ENCODE data around the gene CAB39L. TPM values are rescaled to one million over a fixed set of nuclear protein-coding genes. Genes with fewer than 3 reads are reported as not detected.

CAB39L gene
- total and polyA plus RNA-seq, 2 donors from 2014 or later: 11.0 to 16.0 TPM

DNA sequence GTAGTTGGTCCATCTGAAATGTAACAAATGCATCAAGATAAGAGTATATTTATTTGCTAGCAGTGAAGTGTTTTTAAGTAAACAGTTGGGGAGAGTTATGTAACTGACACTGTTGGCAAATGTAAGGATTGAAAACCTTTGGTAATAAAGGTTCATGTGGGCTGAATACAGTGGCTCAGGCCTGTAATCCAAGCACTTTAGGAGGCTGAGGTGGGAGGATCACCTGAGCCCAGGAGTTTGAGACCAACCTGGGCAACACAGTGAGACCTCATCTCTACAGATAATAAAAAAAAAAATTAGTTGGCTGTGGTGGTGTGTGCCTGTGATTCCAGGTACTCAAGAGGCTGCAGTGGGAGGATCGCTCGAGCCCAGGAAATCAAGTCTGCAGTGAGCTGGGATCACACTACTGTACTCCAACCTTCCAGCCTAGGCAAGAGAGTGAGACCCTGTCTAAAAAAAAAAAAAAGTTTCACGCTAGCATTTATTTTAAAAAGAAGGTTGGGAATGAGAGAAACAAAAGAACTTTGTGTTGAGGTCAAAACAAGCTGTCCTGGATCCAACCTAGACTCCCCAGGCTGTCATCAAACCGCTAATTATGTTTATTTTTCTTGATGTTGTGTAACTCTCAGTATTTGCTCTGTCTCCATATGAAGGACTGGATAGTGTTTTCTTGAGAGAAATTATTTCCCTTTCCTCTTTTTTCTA lies 20.9 kb upstream of the CAB39L start:
- H3K36me3 ChIP-seq (ENCODE audit: control insufficient read depth in 2 of 3, insufficient read depth in 3 of 3, low read length in 3 of 3): peaks cover 4 to 25% (median 7%) of the 10 kb centered on the region in 3 donors
- FAIRE-seq: no peak
- H3K27ac ChIP-seq (ENCODE audit: low read depth in 2 of 2, low read length in 2 of 2): no peak overlapping the region

GRCh38 chr13:49464085-49464484 lies 20.2 kb upstream of the CAB39L start:
- FAIRE-seq (no peak), DNase-seq (no peak)
- Histone ChIP-seq H3K9ac (ENCODE audit: low read length in 3 of 3) (no peak overlapping the region), H3K36me3 (ENCODE audit: control insufficient read depth in 2 of 3, insufficient read depth in 3 of 3, low read length in 3 of 3) (peaks cover 4 to 25% (median 7%) of the 10 kb centered on the region in 3 donors), H3K27ac (ENCODE audit: low read depth in 2 of 2, low read length in 2 of 2) (no peak overlapping the region), H3K4me1 (ENCODE audit: control insufficient read depth in 2 of 3, insufficient read depth in 2 of 3, low read depth in 1 of 3, low read length in 3 of 3) (peaks cover 0 to 4% (median 0%) of the 10 kb centered on the region in 3 donors), H3K27me3 (ENCODE audit: control insufficient read depth, insufficient read depth, low read length) (no peaks in the 10 kb centered on the region), H3K9me3 (ENCODE audit: control insufficient read depth in 2 of 3, insufficient read depth in 1 of 3, low read length in 3 of 3) (peaks cover 0 to 4% (median 0%) of the 10 kb centered on the region in 3 donors), H3K4me3 (ENCODE audit: low read length in 3 of 3) (no peak overlapping the region)
- intact Hi-C loops (cut with DNase I): no loop called here
- TF ChIP-seq CTCF (IDR thresholded peaks at IDR 0.05; ENCODE audit: borderline replicate concordance, extremely low read depth, insufficient read depth): no peak

More for the DNA sequence above, 20.9 kb upstream of the CAB39L start:
- no peaks in the 10 kb centered on the region for H3K27me3 ChIP-seq (ENCODE audit: control insufficient read depth, insufficient read depth, low read length)
- no peak overlapping the region for H3K9ac ChIP-seq (ENCODE audit: low read length in 3 of 3)
- no peak for DNase-seq
- intact Hi-C loops (cut with DNase I): no loop called here
- no peak overlapping the region for H3K4me3 ChIP-seq (ENCODE audit: low read length in 3 of 3)
- peaks cover 0 to 4% (median 0%) of the 10 kb centered on the region in 3 donors for H3K9me3 ChIP-seq (ENCODE audit: control insufficient read depth in 2 of 3, insufficient read depth in 1 of 3, low read length in 3 of 3)
- H3K4me1 ChIP-seq (ENCODE audit: control insufficient read depth in 2 of 3, insufficient read depth in 2 of 3, low read depth in 1 of 3, low read length in 3 of 3): peaks cover 0 to 4% (median 0%) of the 10 kb centered on the region in 3 donors
- TF ChIP-seq CTCF (IDR thresholded peaks at IDR 0.05; ENCODE audit: borderline replicate concordance, extremely low read depth, insufficient read depth): no peak

- Histone ChIP-seq H3K36me3 (ENCODE audit: control insufficient read depth in 2 of 3, insufficient read depth in 3 of 3, low read length in 3 of 3) (peaks cover 4 to 25% (median 7%) of the 10 kb centered on the region in 3 donors), H3K27me3 (ENCODE audit: control insufficient read depth, insufficient read depth, low read length) (no peaks in the 10 kb centered on the region), H3K9ac (ENCODE audit: low read length in 3 of 3) (no peak overlapping the region), H3K4me3 (ENCODE audit: low read length in 3 of 3) (no peak overlapping the region), H3K27ac (ENCODE audit: low read depth in 2 of 2, low read length in 2 of 2) (no peak overlapping the region), H3K4me1 (ENCODE audit: control insufficient read depth in 2 of 3, insufficient read depth in 2 of 3, low read depth in 1 of 3, low read length in 3 of 3) (peaks cover 0 to 4% (median 0%) of the 10 kb centered on the region in 3 donors), H3K9me3 (ENCODE audit: control insufficient read depth in 2 of 3, insufficient read depth in 1 of 3, low read length in 3 of 3) (peaks cover 0 to 4% (median 0%) of the 10 kb centered on the region in 3 donors)
- FAIRE-seq: no peak
- no peak for TF ChIP-seq CTCF (IDR thresholded peaks at IDR 0.05; ENCODE audit: borderline replicate concordance, extremely low read depth, insufficient read depth)
- no peak for DNase-seq
- intact Hi-C loops (cut with DNase I): no loop called here
Measured at GRCh38 chr13:49459580-49459979, 15.7 kb upstream of the CAB39L start.
